Chondrocyte (in vitro differentiated cells): ENCODE results near the gene BTG1. TPM values are rescaled to one million over a fixed set of nuclear protein-coding genes. Genes with fewer than 3 reads are reported as not detected.

Experiments used
- DNase-seq: peaks from one replicate; pipeline ENCODE4 v3.0.0; 2021; ENCODE audit warnings: mixed read lengths, low spot score
- H3K27ac Mint-ChIP-seq: one replicate; pipeline ENCODE4 v1.8.0; 2021; ENCODE audit warnings: mild to moderate bottlenecking, moderate library complexity, mixed read lengths; ENCODE audit not compliant: unreplicated experiment
- H3K27me3 Mint-ChIP-seq: 2 replicates; pipeline ENCODE4 v1.8.0; 2021; ENCODE audit warnings: low read depth, mixed read lengths
- H3K36me3 Mint-ChIP-seq: 2 replicates; pipeline ENCODE4 v1.8.0; 2021; ENCODE audit warnings: low read depth, mixed read lengths
- H3K4me1 Mint-ChIP-seq: 2 replicates; pipeline ENCODE4 v1.8.0; 2021; ENCODE audit warnings: low read depth, mild to moderate bottlenecking, mixed read lengths
- H3K4me3 Mint-ChIP-seq: one replicate; pipeline ENCODE4 v1.8.0; 2021; ENCODE audit warnings: mild to moderate bottlenecking, moderate library complexity, mixed read lengths; ENCODE audit not compliant: unreplicated experiment
- H3K9me3 Mint-ChIP-seq: 2 replicates; pipeline ENCODE4 v1.8.0; 2021; ENCODE audit warnings: low read depth, mixed read lengths
- CTCF ChIP-seq: fragments of 200-600 bp; sonication (generic); IDR thresholded peaks from 2 replicates; pipeline ENCODE4 v1.5.0; 2021; ENCODE audit warnings: antibody characterized with exemption, mild to moderate bottlenecking, moderate library complexity
- total RNA-seq: library from RNA; stranded (reverse); gene quantifications from 3 replicates; pipeline ENCODE4 v1.2.1, GENCODE V29; 2021

BTG1 gene
- total RNA-seq, 1 donor from 2014 or later: 53.6 TPM

- TF ChIP-seq CTCF: no peak
- Mint-ChIP-seq H3K27ac (no peak overlapping the region), H3K36me3 (no peaks in the 10 kb centered on the region), H3K27me3 (no peaks in the 10 kb centered on the region), H3K4me3 (no peak overlapping the region), H3K4me1 (peaks cover under 1% of the 10 kb centered on the region), H3K9me3 (no peaks in the 10 kb centered on the region)
- DNase-seq: no peak
Measured at GRCh38 chr12:92155733-92156132, 10.1 kb upstream of the BTG1 start.

- Mint-ChIP-seq H3K36me3 (no peaks in the 10 kb centered on the region), H3K4me1 (peaks cover 10% of the 10 kb centered on the region), H3K27me3 (no peaks in the 10 kb centered on the region), H3K4me3 (no peak overlapping the region), H3K9me3 (no peaks in the 10 kb centered on the region), H3K27ac (no peak overlapping the region)
- DNase-seq: no peak
- no peak for TF ChIP-seq CTCF
Measured at GRCh38 chr12:92151916-92152315, 6.3 kb upstream of the BTG1 start.

GRCh38 chr12:92149563-92149962 lies 3.9 kb upstream of the BTG1 start:
- TF ChIP-seq CTCF: no peak
- Mint-ChIP-seq H3K4me3 (no peak overlapping the region), H3K9me3 (no peaks in the 10 kb centered on the region), H3K4me1 (peaks cover 18% of the 10 kb centered on the region), H3K36me3 (peaks cover 2% of the 10 kb centered on the region), H3K27ac (no peak overlapping the region), H3K27me3 (no peaks in the 10 kb centered on the region)
- DNase-seq: no peak

GRCh38 chr12:92147491-92147890 lies 1.8 kb upstream of the BTG1 start:
- H3K27ac Mint-ChIP-seq: peak overlapping the region; percentile 99
- no peaks in the 10 kb centered on the region for H3K27me3 Mint-ChIP-seq
- DNase-seq: no peak
- peaks cover 35% of the 10 kb centered on the region for H3K4me1 Mint-ChIP-seq
- H3K36me3 Mint-ChIP-seq: peaks cover 12% of the 10 kb centered on the region
- no peaks in the 10 kb centered on the region for H3K9me3 Mint-ChIP-seq
- no peak for TF ChIP-seq CTCF
- peak overlapping the region; percentile 93 for H3K4me3 Mint-ChIP-seq

GRCh38 chr12:92146497-92147224 lies 1.0 kb upstream of the BTG1 start:
- Mint-ChIP-seq H3K36me3 (peaks cover 12% of the 10 kb centered on the region), H3K4me1 (peaks cover 43% of the 10 kb centered on the region)

More at GRCh38 chr12:92146497-92147224, 1.0 kb upstream of the BTG1 start:
- Mint-ChIP-seq H3K27me3 (no peaks in the 10 kb centered on the region), H3K27ac (peak overlapping the region; percentile 99), H3K9me3 (no peaks in the 10 kb centered on the region), H3K4me3 (peak overlapping the region; percentile 93)
- TF ChIP-seq CTCF: peak; percentile 35
- no peak for DNase-seq
